GM18517 (cell line): Measurements from ENCODE around the gene SOX18.
"Not testable (repeated sequence)": the region's sequence is repeated elsewhere in the genome, so short reads cannot be mapped to it uniquely, and the experiment has no call there.

Experiments
- ATAC-seq: cut with Tn5 transposase; IDR thresholded peaks from one replicate; pipeline ENCODE4 v1.9.1; 2021; ENCODE audit warnings: mild to moderate bottlenecking, moderate library complexity; ENCODE audit not compliant: unreplicated experiment

SOX18 gene

GRCh38 chr20:64025101-64025825 is 24.2 kb downstream of the SOX18 start:
- ATAC-seq = no peak

- no peak for ATAC-seq
These were observed 25.1 kb downstream of the SOX18 start for GRCh38 chr20:64024141-64024990.

- no peak for ATAC-seq
These were observed 25.9 kb downstream of the SOX18 start for GRCh38 chr20:64023361-64024140.

- no peak for ATAC-seq
These were observed 26.6 kb downstream of the SOX18 start for GRCh38 chr20:64022671-64023360.

- no peak for ATAC-seq
These were observed 28.1 kb downstream of the SOX18 start for GRCh38 chr20:64021124-64021975.

- ATAC-seq = no peak
These were observed 33.8 kb downstream of the SOX18 start for GRCh38 chr20:64015635-64016034.

- not testable (repeated sequence) for ATAC-seq
These were observed 36.9 kb downstream of the SOX18 start for GRCh38 chr20:64012385-64013154.

GRCh38 chr20:64011366-64011779 is 38.1 kb downstream of the SOX18 start:
- no peak for ATAC-seq

- no peak for ATAC-seq
These were observed 38.7 kb downstream of the SOX18 start for GRCh38 chr20:64010711-64011237.

GRCh38 chr20:64009811-64010387 is 39.5 kb downstream of the SOX18 start:
- ATAC-seq = no peak

GRCh38 chr20:64006902-64007301 is 42.5 kb downstream of the SOX18 start:
- no peak for ATAC-seq

GRCh38 chr20:64006490-64006889 is 42.9 kb downstream of the SOX18 start:
- no peak for ATAC-seq

- no peak for ATAC-seq
These were observed 44.0 kb downstream of the SOX18 start for GRCh38 chr20:64005394-64005793.

- no peak for ATAC-seq
These were observed 45.3 kb downstream of the SOX18 start for GRCh38 chr20:64003960-64004725.

- no peak for ATAC-seq
These were observed 47.8 kb downstream of the SOX18 start for GRCh38 chr20:64001607-64002011.

GRCh38 chr20:64000906-64001305 is 48.5 kb downstream of the SOX18 start:
- no peak for ATAC-seq
